IgD-negative memory B cell (primary cell): ENCODE results near the gene SNX25. TPM values are rescaled to one million over a fixed set of nuclear protein-coding genes. Genes with fewer than 3 reads are reported as not detected.
A peak's percentile ranks its signal among the peaks of the same experiment; 100 is the strongest.
"Not testable (repeated sequence)": the region's sequence is repeated elsewhere in the genome, so short reads cannot be mapped to it uniquely, and the experiment has no call there.

Experiments
- H3K27ac Mint-ChIP-seq, 3 donors: one replicate each; pipeline ENCODE4 v1.8.0; 2020 to 2022; ENCODE audit warnings: mild to moderate bottlenecking in 3 of 3, mixed read lengths in 3 of 3, moderate library complexity in 1 of 3
- H3K27me3 Mint-ChIP-seq: one replicate; pipeline ENCODE4 v1.8.0; 2021; ENCODE audit warnings: mixed read lengths
- H3K36me3 Mint-ChIP-seq: one replicate; pipeline ENCODE4 v1.8.0; 2020; ENCODE audit warnings: mild to moderate bottlenecking, mixed read lengths
- H3K4me1 Mint-ChIP-seq, 3 donors: one replicate each; pipeline ENCODE4 v1.8.0; 2020 to 2022; ENCODE audit warnings: mixed read lengths in 3 of 3, mild to moderate bottlenecking in 1 of 3
- H3K4me3 Mint-ChIP-seq, 4 donors: one replicate each; pipeline ENCODE4 v1.8.0; 2020 to 2022; ENCODE audit warnings: mild to moderate bottlenecking in 4 of 4, mixed read lengths in 4 of 4, moderate library complexity in 3 of 4
- H3K9me3 Mint-ChIP-seq, 3 donors: one replicate each; pipeline ENCODE4 v1.8.0; 2020 to 2021; ENCODE audit warnings: mixed read lengths in 3 of 3, mild to moderate bottlenecking in 1 of 3
- polyA plus RNA-seq: library from polyadenylated mRNA; unstranded; fragments of 300-500 nt; fragmentation: Illumina TruSeq; gene quantifications from one replicate; pipeline ENCODE4 v1.2.3, GENCODE V29; 2021

SNX25 gene
- polyA plus RNA-seq, 1 donor from 2014 or later, result 24.4 TPM

- peaks cover 1% of the 10 kb centered on the region for H3K36me3 Mint-ChIP-seq
- peaks cover 30 to 46% (median 34%) of the 10 kb centered on the region in 3 donors for H3K4me1 Mint-ChIP-seq
- no peak overlapping the region for H3K4me3 Mint-ChIP-seq
- H3K27ac Mint-ChIP-seq, result peak overlapping the region in 1 of 3 donors; percentile 57
- H3K9me3 Mint-ChIP-seq, result no peaks in the 10 kb centered on the region
- H3K27me3 Mint-ChIP-seq, result no peaks in the 10 kb centered on the region
Measured at GRCh38 chr4:185307136-185307950, 97.9 kb downstream of the SNX25 start.

- no peaks in the 10 kb centered on the region for H3K27me3 Mint-ChIP-seq
- peaks cover 5% of the 10 kb centered on the region for H3K36me3 Mint-ChIP-seq
- peak overlapping the region; percentile 3 to 81 (median 24) for H3K27ac Mint-ChIP-seq
- H3K4me3 Mint-ChIP-seq, result peak overlapping the region in 2 of 4 donors; percentile 53 to 73
- H3K9me3 Mint-ChIP-seq, result no peaks in the 10 kb centered on the region
- peaks cover 29 to 36% (median 36%) of the 10 kb centered on the region in 3 donors for H3K4me1 Mint-ChIP-seq
Measured at GRCh38 chr4:185309770-185310169, 100.4 kb downstream of the SNX25 start.

- H3K4me1 Mint-ChIP-seq, result peaks cover 24 to 38% (median 32%) of the 10 kb centered on the region in 3 donors
- H3K4me3 Mint-ChIP-seq, result peak overlapping the region in 2 of 4 donors; percentile 7 to 81
- no peaks in the 10 kb centered on the region for H3K27me3 Mint-ChIP-seq
- H3K9me3 Mint-ChIP-seq, result no peaks in the 10 kb centered on the region
- H3K27ac Mint-ChIP-seq, result peak overlapping the region; percentile 36 to 83 (median 66)
- H3K36me3 Mint-ChIP-seq, result peaks cover 13% of the 10 kb centered on the region
Measured at GRCh38 chr4:185311113-185311888, 101.9 kb downstream of the SNX25 start.

GRCh38 chr4:185312699-185313098 is 103.3 kb downstream of the SNX25 start:
- Mint-ChIP-seq H3K27me3 (no peaks in the 10 kb centered on the region), H3K27ac (peak overlapping the region in 1 of 3 donors; percentile 51), H3K4me3 (no peak overlapping the region), H3K36me3 (peaks cover 21% of the 10 kb centered on the region), H3K9me3 (peaks cover 0 to 1% (median 0%) of the 10 kb centered on the region in 3 donors), H3K4me1 (peaks cover 24 to 38% (median 28%) of the 10 kb centered on the region in 3 donors)

- H3K9me3 Mint-ChIP-seq, H3K4me3 Mint-ChIP-seq, H3K27ac Mint-ChIP-seq, H3K27me3 Mint-ChIP-seq: not testable (repeated sequence)
- H3K4me1 Mint-ChIP-seq, result peaks cover 2 to 13% (median 3%) of the 10 kb centered on the region in 3 donors
- H3K36me3 Mint-ChIP-seq, result peaks cover 27% of the 10 kb centered on the region
Measured at GRCh38 chr4:185317462-185317861, 108.1 kb downstream of the SNX25 start.

GRCh38 chr4:185317880-185318279 is 108.5 kb downstream of the SNX25 start:
- Mint-ChIP-seq H3K4me3 (no peak overlapping the region), H3K27ac (no peak overlapping the region), H3K9me3 (peaks cover 0 to 4% (median 0%) of the 10 kb centered on the region in 3 donors), H3K27me3 (no peaks in the 10 kb centered on the region), H3K36me3 (peaks cover 26% of the 10 kb centered on the region), H3K4me1 (peaks cover 2 to 13% (median 3%) of the 10 kb centered on the region in 3 donors)

GRCh38 chr4:185318679-185319078 is 109.3 kb downstream of the SNX25 start:
- Mint-ChIP-seq H3K27me3 (no peaks in the 10 kb centered on the region), H3K4me3 (no peak overlapping the region), H3K9me3 (peaks cover 0 to 4% (median 0%) of the 10 kb centered on the region in 3 donors), H3K27ac (peak overlapping the region in 1 of 3 donors; percentile 17), H3K4me1 (peaks cover 0 to 6% (median 2%) of the 10 kb centered on the region in 3 donors), H3K36me3 (peaks cover 24% of the 10 kb centered on the region)

GRCh38 chr4:185322803-185323202 is 113.4 kb downstream of the SNX25 start:
- no peak overlapping the region for H3K27ac Mint-ChIP-seq
- H3K36me3 Mint-ChIP-seq, result peaks cover 12% of the 10 kb centered on the region
- no peaks in the 10 kb centered on the region for H3K27me3 Mint-ChIP-seq
- H3K4me3 Mint-ChIP-seq, result no peak overlapping the region
- peaks cover 0 to 3% (median 1%) of the 10 kb centered on the region in 3 donors for H3K4me1 Mint-ChIP-seq
- H3K9me3 Mint-ChIP-seq, result peaks cover 0 to 3% (median 0%) of the 10 kb centered on the region in 3 donors

- peaks cover 10% of the 10 kb centered on the region for H3K36me3 Mint-ChIP-seq
- H3K27me3 Mint-ChIP-seq, result no peaks in the 10 kb centered on the region
- peaks cover 1 to 4% (median 3%) of the 10 kb centered on the region in 3 donors for H3K4me1 Mint-ChIP-seq
- H3K4me3 Mint-ChIP-seq, result no peak overlapping the region
- no peak overlapping the region for H3K27ac Mint-ChIP-seq
- H3K9me3 Mint-ChIP-seq, result peaks cover 0 to 3% (median 0%) of the 10 kb centered on the region in 3 donors
Measured at GRCh38 chr4:185323606-185324005, 114.2 kb downstream of the SNX25 start.

GRCh38 chr4:185324361-185324760 is 115.0 kb downstream of the SNX25 start:
- not testable (repeated sequence) for H3K27ac Mint-ChIP-seq, H3K4me3 Mint-ChIP-seq, H3K27me3 Mint-ChIP-seq, H3K9me3 Mint-ChIP-seq
- Mint-ChIP-seq H3K36me3 (peaks cover 13% of the 10 kb centered on the region), H3K4me1 (peaks cover 3 to 11% (median 4%) of the 10 kb centered on the region in 3 donors)

GRCh38 chr4:185325721-185326120 is 116.3 kb downstream of the SNX25 start:
- H3K36me3 Mint-ChIP-seq, result peaks cover 19% of the 10 kb centered on the region
- H3K4me1 Mint-ChIP-seq, result peaks cover 5 to 20% (median 12%) of the 10 kb centered on the region in 3 donors
- not testable (repeated sequence) for H3K27me3 Mint-ChIP-seq, H3K27ac Mint-ChIP-seq, H3K9me3 Mint-ChIP-seq, H3K4me3 Mint-ChIP-seq

- peaks cover 0 to 3% (median 0%) of the 10 kb centered on the region in 3 donors for H3K9me3 Mint-ChIP-seq
- H3K4me1 Mint-ChIP-seq, result peaks cover 14 to 38% (median 22%) of the 10 kb centered on the region in 3 donors
- peak overlapping the region in 1 of 4 donors; percentile 84 for H3K4me3 Mint-ChIP-seq
- H3K27ac Mint-ChIP-seq, result no peak overlapping the region
- H3K27me3 Mint-ChIP-seq, result no peaks in the 10 kb centered on the region
- H3K36me3 Mint-ChIP-seq, result peaks cover 22% of the 10 kb centered on the region
Measured at GRCh38 chr4:185328586-185328985, 119.2 kb downstream of the SNX25 start.

- H3K9me3 Mint-ChIP-seq, H3K27me3 Mint-ChIP-seq, H3K4me3 Mint-ChIP-seq: not testable (repeated sequence)
- H3K36me3 Mint-ChIP-seq, result peaks cover 19% of the 10 kb centered on the region
- peaks cover 12 to 47% (median 22%) of the 10 kb centered on the region in 3 donors for H3K4me1 Mint-ChIP-seq
- peak overlapping the region in 1 of 3 donors; percentile 71 for H3K27ac Mint-ChIP-seq
Measured at GRCh38 chr4:185329879-185330510, 120.6 kb downstream of the SNX25 start.

GRCh38 chr4:185332575-185333464 is 123.4 kb downstream of the SNX25 start:
- Mint-ChIP-seq H3K36me3 (peaks cover 29% of the 10 kb centered on the region), H3K27me3 (no peaks in the 10 kb centered on the region), H3K27ac (peak overlapping the region in 2 of 3 donors; percentile 56 to 84), H3K9me3 (peaks cover 0 to 7% (median 3%) of the 10 kb centered on the region in 3 donors), H3K4me1 (peaks cover 25 to 67% (median 35%) of the 10 kb centered on the region in 3 donors), H3K4me3 (peak overlapping the region in 2 of 4 donors; percentile 49 to 56)
